H1 (cell line): ENCODE measurements around the gene ATP9B. TPM values are rescaled to one million over a fixed set of nuclear protein-coding genes. Genes with fewer than 3 reads are reported as not detected.

Source experiments
- CTCF ChIA-PET: fragments of 300-600 bp; sonication (Branson Sonifier 250); formaldehyde crosslinking; loops from one replicate; lab custom pipeline; 2021; ENCODE audit not compliant: partially characterized antibody; lab: Charles Lee
- POLR2A ChIA-PET: fragments of 300-600 bp; sonication (Branson Sonifier 250); formaldehyde crosslinking; loops from one replicate; lab custom pipeline; 2021; ENCODE audit warnings: inconsistent platforms; ENCODE audit not compliant: partially characterized antibody; lab: Charles Lee
- DNase-seq, 2 experiments: peaks; one replicate each; pipeline versions ENCODE4 v3.0.0 to v3.0.0-alpha.2; 2010 to 2022; ENCODE audit warnings: low spot score in 2 of 2, low read depth in 1 of 2, mixed read lengths in 1 of 2
- FAIRE-seq: peaks from 2 replicates; lab custom pipeline; 2011; peaks lifted over from hg19 to GRCh38; lab: Jason Lieb, UNC
- H2AFZ ChIP-seq: 2 replicates; pipeline ENCODE4 v1.8.1; 2012; ENCODE audit warnings: low read length, inconsistent platforms
- H2AK5ac ChIP-seq: 2 replicates; pipeline ENCODE4 v1.6.1; 2013; ENCODE audit warnings: low read depth, low read length
- H2BK120ac ChIP-seq: replicated peaks from 2 replicates; pipeline ENCODE3; 2013; ENCODE audit warnings: low read depth, low read length, inconsistent platforms
- H2BK12ac ChIP-seq: 2 replicates; pipeline ENCODE4 v1.6.1; 2013; ENCODE audit warnings: low read depth, low read length
- H2BK15ac ChIP-seq: 2 replicates; pipeline ENCODE4 v1.6.1; 2013; ENCODE audit warnings: low read length
- H2BK20ac ChIP-seq: 2 replicates; pipeline ENCODE4 v1.6.1; 2013; ENCODE audit warnings: low read length
- H2BK5ac ChIP-seq: 2 replicates; pipeline ENCODE4 v1.6.1; 2013; ENCODE audit warnings: low read depth, low read length
- H3K14ac ChIP-seq: 2 replicates; pipeline ENCODE4 v1.6.1; 2013; ENCODE audit warnings: inconsistent platforms; ENCODE audit not compliant: insufficient read length
- H3K18ac ChIP-seq: 2 replicates; pipeline ENCODE4 v1.6.1; 2013; ENCODE audit warnings: low read length; ENCODE audit errors: extremely low read depth
- H3K23ac ChIP-seq: 2 replicates; pipeline ENCODE4 v1.6.1; 2013; ENCODE audit warnings: inconsistent platforms; ENCODE audit not compliant: insufficient read length
- H3K23me2 ChIP-seq: 2 replicates; pipeline ENCODE4 v1.6.1; 2013; ENCODE audit warnings: low read depth, low read length
- H3K27ac ChIP-seq: 2 replicates; pipeline ENCODE4 v1.6.1; 2011; ENCODE audit warnings: low read depth, low read length, inconsistent platforms
- H3K27me3 ChIP-seq, 4 experiments: replicated peaks in 1 of 4; 1 replicate in 1 of 4; 2 replicates in 3 of 4; pipeline versions ENCODE4 v1.6.1 to v1.8.1; 2011 to 2013; ENCODE audit warnings: low read length in 3 of 4, mild to moderate bottlenecking in 3 of 4, inconsistent platforms in 2 of 4, mixed read lengths in 2 of 4, moderate library complexity in 1 of 4; ENCODE audit not compliant: control insufficient read depth in 3 of 4, insufficient read depth in 3 of 4; ENCODE audit errors: extremely low read depth in 1 of 4
- H3K36me3 ChIP-seq, 4 experiments: 2 replicates each; pipeline versions ENCODE4 v1.6.1 to v1.8.1; 2011 to 2013; ENCODE audit warnings: mild to moderate bottlenecking in 4 of 4, low read length in 3 of 4, moderate library complexity in 2 of 4, control low read depth in 1 of 4, inconsistent platforms in 1 of 4; ENCODE audit not compliant: insufficient read depth in 4 of 4, control insufficient read depth in 2 of 4
- H3K4ac ChIP-seq: replicated peaks from 2 replicates; pipeline ENCODE3; 2013; ENCODE audit warnings: low read length, low read depth, mixed read lengths, inconsistent platforms; ENCODE audit not compliant: insufficient read length
- H3K4me1 ChIP-seq, 4 experiments: replicated peaks in 1 of 4; 1 replicate in 1 of 4; 2 replicates in 3 of 4; pipeline versions ENCODE4 v1.6.1 to v1.8.1; 2011 to 2013; ENCODE audit warnings: low read length in 3 of 4, inconsistent platforms in 2 of 4, mixed read lengths in 1 of 4; ENCODE audit not compliant: insufficient read depth in 4 of 4, control insufficient read depth in 3 of 4
- H3K4me2 ChIP-seq, 2 experiments: 2 replicates each; pipeline versions ENCODE4 v1.6.1 to v1.8.1; 2011 to 2013; ENCODE audit warnings: low read depth in 2 of 2, low read length in 2 of 2, control low read depth in 1 of 2, inconsistent platforms in 1 of 2, mild to moderate bottlenecking in 1 of 2; ENCODE audit not compliant: insufficient read depth in 1 of 2
- H3K4me3 ChIP-seq, 4 experiments: fragments of 200-600, 300-600 bp in 1 of 4; sonication (generic), shearing (Covaris generic), sonication (Bioruptor Twin) in 1 of 4; 2 replicates each; pipeline versions ENCODE4 v1.5.1 to v1.8.1; 2011 to 2016; ENCODE audit warnings: low read length in 4 of 4, low read depth in 3 of 4, control low read depth in 2 of 4, inconsistent platforms in 2 of 4, mild to moderate bottlenecking in 2 of 4, mixed read lengths in 1 of 4, moderate library complexity in 1 of 4; ENCODE audit not compliant: insufficient read depth in 2 of 4; ENCODE audit errors: extremely low read depth in 1 of 4
- H3K56ac ChIP-seq: replicated peaks from 2 replicates; pipeline ENCODE3; 2013; ENCODE audit warnings: low read depth, mild to moderate bottlenecking, mixed read lengths, low read length, inconsistent platforms; ENCODE audit not compliant: insufficient read length
- H3K79me1 ChIP-seq: 2 replicates; pipeline ENCODE4 v1.6.1; 2013; ENCODE audit warnings: low read depth, low read length, control low read depth
- H3K79me2 ChIP-seq, 2 experiments: 2 replicates each; pipeline versions ENCODE4 v1.6.1 to v1.8.1; 2012 to 2013; ENCODE audit warnings: low read length in 2 of 2, mild to moderate bottlenecking in 2 of 2, inconsistent platforms in 1 of 2; ENCODE audit not compliant: insufficient read depth in 2 of 2, control insufficient read depth in 1 of 2
- H3K9ac ChIP-seq, 4 experiments: replicated peaks in 1 of 4; 1 replicate in 1 of 4; 2 replicates in 3 of 4; pipeline versions ENCODE4 v1.6.1 to v1.8.1; 2011 to 2013; ENCODE audit warnings: low read depth in 3 of 4, low read length in 3 of 4, control low read depth in 2 of 4, mild to moderate bottlenecking in 2 of 4, moderate library complexity in 2 of 4, inconsistent platforms in 1 of 4; ENCODE audit errors: extremely low read depth in 1 of 4
- H3K9me3 ChIP-seq, 2 experiments: 2 replicates each; pipeline versions ENCODE4 v1.6.1 to v1.8.1; 2012 to 2013; ENCODE audit warnings: mild to moderate bottlenecking in 2 of 2, moderate library complexity in 2 of 2, control low read depth in 1 of 2, inconsistent platforms in 1 of 2, low read depth in 1 of 2, low read length in 1 of 2, mixed read lengths in 1 of 2; ENCODE audit not compliant: insufficient read depth in 2 of 2
- H4K20me1 ChIP-seq, 2 experiments: replicated peaks in 1 of 2; 2 replicates each; pipeline versions ENCODE3 to v1.8.1; 2011 to 2013; ENCODE audit warnings: inconsistent platforms in 2 of 2, low read length in 2 of 2, mild to moderate bottlenecking in 1 of 2; ENCODE audit not compliant: insufficient read depth in 2 of 2, control insufficient read depth in 1 of 2
- H4K5ac ChIP-seq: 2 replicates; pipeline ENCODE4 v1.6.1; 2013; ENCODE audit warnings: low read length, low read depth, mixed read lengths, inconsistent platforms; ENCODE audit not compliant: insufficient read length
- H4K8ac ChIP-seq: 2 replicates; pipeline ENCODE4 v1.8.0; 2013; ENCODE audit warnings: mild to moderate bottlenecking, moderate library complexity, low read length, inconsistent platforms; ENCODE audit not compliant: insufficient read depth; ENCODE audit errors: extremely low read depth
- H4K91ac ChIP-seq: replicated peaks from 2 replicates; pipeline ENCODE3; 2013; ENCODE audit warnings: low read length, mixed read lengths, inconsistent platforms; ENCODE audit not compliant: insufficient read length
- E2F6 ChIP-seq: IDR thresholded peaks from 2 replicates; pipeline ENCODE4 v1.6.1; 2012; ENCODE audit warnings: inconsistent platforms
- KDM5A ChIP-seq: fragments of 200-600 bp; IDR thresholded peaks from 2 replicates; pipeline ENCODE4 v1.7.1; 2012; ENCODE audit warnings: mild to moderate bottlenecking, low read length, inconsistent platforms, mixed read lengths
- POLR2AphosphoS5 ChIP-seq: IDR thresholded peaks from 2 replicates; pipeline ENCODE4 v1.6.1; 2011; ENCODE audit warnings: low read depth, low read length
- SIRT6 ChIP-seq: IDR thresholded peaks from one replicate; pipeline ENCODE4 v1.7.1; 2012; ENCODE audit warnings: low read length, inconsistent platforms
- SIX5 ChIP-seq: IDR thresholded peaks from 2 replicates; pipeline ENCODE4 v1.6.1; 2011; ENCODE audit warnings: mild to moderate bottlenecking, low read depth, low read length
- WGBS, 2 experiments: shearing (Covaris generic) in 1 of 2; methylation state at CpG; one replicate each; pipeline versions ENCODE4 v1.1.6 to v1.1.7; 2013 to 2015; ENCODE audit warnings: low lambda C conversion rate in 2 of 2, mixed read lengths in 2 of 2, inconsistent platforms in 1 of 2, low coverage in 1 of 2, missing lambda C conversion rate in 1 of 2; ENCODE audit not compliant: insufficient replicate concordance in 2 of 2, insufficient coverage in 1 of 2, insufficient read length in 1 of 2; ENCODE audit errors: extremely low coverage in 1 of 2, missing lambda C conversion rate in 1 of 2; 5-methylcytosine and 5-hydroxymethylcytosine counted together
- polyA plus RNA-seq, 7 experiments: library from polyadenylated mRNA; depleted of rRNA in 3 of 7; stranded (reverse) in 5 of 7; unstranded in 2 of 7; fragments of >200 nt in 5 of 7; fragments of 200-250 nt in 2 of 7; gene quantifications; 1 replicate in 5 of 7; 2 replicates in 1 of 7; 4 replicates in 1 of 7; pipeline versions ENCODE4 v1.2.1 to v1.2.3, GENCODE V29; 2011 to 2013; ENCODE audit warnings: missing spikeins in 2 of 7, mixed read lengths in 2 of 7
- total RNA-seq: library from RNA; stranded (reverse); fragmentation: NEBNext Ultra II Directional; extraction: Animal tissue kit (Norgen Biotek cat#: 25700); gene quantifications from 2 replicates; pipeline ENCODE4 v1.2.1, GENCODE V29; 2021

Gene ATP9B
- total and polyA plus RNA-seq, 2 of the 8 experiments (the other 6 are each of a cell fraction or from before 2014, with no cell fraction given) = 15.1 to 21.7 TPM

DNA sequence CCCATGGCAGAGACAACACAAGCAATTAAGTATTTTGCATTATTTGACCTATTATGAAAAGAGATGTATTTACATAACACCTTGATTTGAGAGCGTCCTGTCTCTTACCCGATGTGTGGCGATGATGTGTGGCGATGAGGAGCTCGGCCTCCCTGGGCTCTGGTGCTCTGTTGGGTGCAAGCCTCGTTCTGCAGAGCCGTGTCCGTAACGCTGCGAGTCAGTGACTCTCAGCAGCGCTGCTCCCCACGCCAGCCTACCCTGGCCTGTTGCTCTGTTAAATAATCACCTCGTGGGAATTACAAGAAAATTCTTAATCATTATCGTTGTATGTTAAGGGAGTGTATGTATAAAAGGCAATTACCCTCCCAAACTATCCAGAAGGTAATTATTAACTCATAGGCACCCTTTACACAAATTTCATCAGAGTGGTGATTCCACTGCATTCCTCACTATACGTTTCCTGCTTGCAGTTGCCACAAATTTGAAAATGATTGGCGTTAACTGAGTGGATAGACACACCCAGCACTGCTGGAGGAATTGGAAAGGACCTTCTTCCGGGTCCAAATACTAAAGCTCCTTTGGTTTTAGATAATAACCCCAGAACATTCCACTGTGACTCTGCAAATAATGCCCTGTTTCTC lies 274.5 kb downstream of the ATP9B start:
- no peak for TF ChIP-seq E2F6
- no peak for TF ChIP-seq POLR2AphosphoS5
- no peak for TF ChIP-seq SIX5
- TF ChIP-seq SIRT6 = no peak
- no peak for TF ChIP-seq KDM5A
- Histone ChIP-seq H3K79me1 (no peaks in the 10 kb centered on the region; the same call in 1 of the 2 replicates), H3K14ac (no peak overlapping the region), H2BK15ac (no peak overlapping the region), H3K4me2 (no peak overlapping the region), H2BK12ac (no peak overlapping the region), H3K23me2 (no peaks in the 10 kb centered on the region), H4K8ac (no peak overlapping the region), H4K20me1 (peaks cover 0 to 7% of the 10 kb centered on the region in 2 experiments), H3K18ac (no peak overlapping the region), H3K9me3 (no peaks in the 10 kb centered on the region), H3K79me2 (no peaks in the 10 kb centered on the region), H3K4me1 (no peaks in the 10 kb centered on the region), H3K27ac (no peak overlapping the region), H2BK120ac (no peak overlapping the region), H3K4me3 (no peak overlapping the region), H3K27me3 (no peaks in the 10 kb centered on the region; a peak in 1 of 7 replicates), H3K4ac (no peak overlapping the region), H3K36me3 (peaks cover 11 to 29% (median 18%) of the 10 kb centered on the region in 4 experiments; a peak in 7 of 8 replicates), H2BK5ac (no peak overlapping the region), H2AFZ (no peak overlapping the region), H4K91ac (no peak overlapping the region), H2AK5ac (no peak overlapping the region), H2BK20ac (no peak overlapping the region), H3K23ac (no peak overlapping the region), H4K5ac (no peak overlapping the region), H3K56ac (no peak overlapping the region), H3K9ac (no peak overlapping the region)
- FAIRE-seq (no peak), DNase-seq (no peak)
- CTCF ChIA-PET = no interaction called here
- POLR2A ChIA-PET = no interaction called here
- WGBS, 2 experiments = 90% methylated on average over 17 of the region's 17 CpGs; no CpG with 5 or more reads in 1 of the 2 experiments
